Loucy (cell line): ENCODE data around the gene RNF6.

Experiments used
- EZH2phosphoT487 ChIP-seq: fragments of 200-600 bp; IDR thresholded peaks from 2 replicates; pipeline ENCODE4 v1.6.1; 2018; ENCODE audit warnings: antibody characterized with exemption, mild to moderate bottlenecking, moderate library complexity, borderline replicate concordance
- TF ChIP-seq, protein P1 (sequence below): fragments of 200-600 bp; sonication (generic); conservative IDR thresholded peaks from 2 replicates; pipeline ENCODE4 v1.5.1; 2014; ENCODE audit warnings: mild to moderate bottlenecking, antibody characterized with exemption, low read length

DNA sequence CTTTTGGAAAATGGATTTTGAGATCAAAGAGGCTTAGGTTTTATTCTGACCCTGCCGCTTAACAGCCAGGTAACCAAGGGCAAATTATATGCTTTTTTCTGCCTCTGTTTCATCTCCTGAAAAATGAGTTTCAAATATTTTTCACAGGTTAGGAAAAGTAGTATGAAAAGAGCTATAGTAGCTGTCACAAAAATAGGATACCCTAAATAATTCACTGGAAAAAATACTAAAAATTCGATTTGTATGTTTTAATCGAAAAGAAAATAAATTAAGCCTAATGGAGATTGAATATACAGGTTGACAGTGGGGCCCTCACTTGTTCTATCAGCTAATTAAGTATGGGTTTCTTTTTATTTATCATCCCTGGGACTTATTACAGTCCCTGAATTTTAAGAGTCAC, 58.3 kb downstream of the RNF6 start:
- TF ChIP-seq, protein P1, sequence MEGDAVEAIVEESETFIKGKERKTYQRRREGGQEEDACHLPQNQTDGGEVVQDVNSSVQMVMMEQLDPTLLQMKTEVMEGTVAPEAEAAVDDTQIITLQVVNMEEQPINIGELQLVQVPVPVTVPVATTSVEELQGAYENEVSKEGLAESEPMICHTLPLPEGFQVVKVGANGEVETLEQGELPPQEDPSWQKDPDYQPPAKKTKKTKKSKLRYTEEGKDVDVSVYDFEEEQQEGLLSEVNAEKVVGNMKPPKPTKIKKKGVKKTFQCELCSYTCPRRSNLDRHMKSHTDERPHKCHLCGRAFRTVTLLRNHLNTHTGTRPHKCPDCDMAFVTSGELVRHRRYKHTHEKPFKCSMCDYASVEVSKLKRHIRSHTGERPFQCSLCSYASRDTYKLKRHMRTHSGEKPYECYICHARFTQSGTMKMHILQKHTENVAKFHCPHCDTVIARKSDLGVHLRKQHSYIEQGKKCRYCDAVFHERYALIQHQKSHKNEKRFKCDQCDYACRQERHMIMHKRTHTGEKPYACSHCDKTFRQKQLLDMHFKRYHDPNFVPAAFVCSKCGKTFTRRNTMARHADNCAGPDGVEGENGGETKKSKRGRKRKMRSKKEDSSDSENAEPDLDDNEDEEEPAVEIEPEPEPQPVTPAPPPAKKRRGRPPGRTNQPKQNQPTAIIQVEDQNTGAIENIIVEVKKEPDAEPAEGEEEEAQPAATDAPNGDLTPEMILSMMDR, result no peak
- TF ChIP-seq EZH2phosphoT487, result no peak
